IPS-20b (cell line): ENCODE data around the gene TUBGCP6.

ENCODE experiments used
- H3K27ac ChIP-seq: one replicate; pipeline ENCODE4 v1.5.1; 2013; ENCODE audit warnings: low read length
- H3K27me3 ChIP-seq: 2 replicates; pipeline ENCODE4 v1.6.1; 2013; ENCODE audit warnings: mild to moderate bottlenecking, low read length, inconsistent platforms; ENCODE audit not compliant: insufficient read depth
- H3K36me3 ChIP-seq: 2 replicates; pipeline ENCODE4 v1.6.1; 2013; ENCODE audit warnings: low read depth, mild to moderate bottlenecking, inconsistent platforms, low read length, moderate library complexity; ENCODE audit not compliant: insufficient read depth
- H3K4me1 ChIP-seq: 2 replicates; pipeline ENCODE4 v1.6.1; 2013; ENCODE audit warnings: mild to moderate bottlenecking, control low read depth, inconsistent platforms, low read length, moderate library complexity; ENCODE audit not compliant: insufficient read depth
- H3K4me3 ChIP-seq: 2 replicates; pipeline ENCODE4 v1.5.1; 2013; ENCODE audit warnings: mild to moderate bottlenecking, low read length, inconsistent platforms
- H3K9ac ChIP-seq: 2 replicates; pipeline ENCODE4 v1.6.1; 2013; ENCODE audit warnings: low read depth, mild to moderate bottlenecking, inconsistent platforms, low read length, moderate library complexity
- H3K9me3 ChIP-seq: 2 replicates; pipeline ENCODE4 v1.6.1; 2013; ENCODE audit warnings: mild to moderate bottlenecking, low read depth, low read length, inconsistent platforms; ENCODE audit not compliant: insufficient read depth

TUBGCP6 gene

GRCh38 chr22:50244420-50245213 lies at the start of gene TUBGCP6:
TSS of gene TUBGCP6 (minus strand) at chr22:50245023. CDS start at chr22:50244459, 564 bp downstream.
- Histone ChIP-seq H3K27ac (peak within 1 kb of the TSS; percentile 55), H3K36me3 (peaks cover 19% of the 10 kb centered on the region; the same call in 1 of the 2 replicates), H3K9me3 (no peaks in the 10 kb centered on the region), H3K9ac (peak within 1 kb of the TSS; percentile 90), H3K27me3 (no peaks in the 10 kb centered on the region), H3K4me1 (no peaks in the 10 kb centered on the region; the same call in 1 of the 2 replicates), H3K4me3 (peak within 1 kb of the TSS; percentile 93)

- Histone ChIP-seq H3K4me1 (peaks cover 12% of the 10 kb centered on the region; the same call in 1 of the 2 replicates), H3K9me3 (no peaks in the 10 kb centered on the region), H3K4me3 (no peak overlapping the region), H3K27me3 (no peaks in the 10 kb centered on the region), H3K9ac (peak overlapping the region; percentile 53; the same call in 1 of the 2 replicates), H3K27ac (no peak overlapping the region), H3K36me3 (peaks cover 11% of the 10 kb centered on the region)
Measured at GRCh38 chr22:50294319-50294656, 49.5 kb upstream of the TUBGCP6 start.

DNA sequence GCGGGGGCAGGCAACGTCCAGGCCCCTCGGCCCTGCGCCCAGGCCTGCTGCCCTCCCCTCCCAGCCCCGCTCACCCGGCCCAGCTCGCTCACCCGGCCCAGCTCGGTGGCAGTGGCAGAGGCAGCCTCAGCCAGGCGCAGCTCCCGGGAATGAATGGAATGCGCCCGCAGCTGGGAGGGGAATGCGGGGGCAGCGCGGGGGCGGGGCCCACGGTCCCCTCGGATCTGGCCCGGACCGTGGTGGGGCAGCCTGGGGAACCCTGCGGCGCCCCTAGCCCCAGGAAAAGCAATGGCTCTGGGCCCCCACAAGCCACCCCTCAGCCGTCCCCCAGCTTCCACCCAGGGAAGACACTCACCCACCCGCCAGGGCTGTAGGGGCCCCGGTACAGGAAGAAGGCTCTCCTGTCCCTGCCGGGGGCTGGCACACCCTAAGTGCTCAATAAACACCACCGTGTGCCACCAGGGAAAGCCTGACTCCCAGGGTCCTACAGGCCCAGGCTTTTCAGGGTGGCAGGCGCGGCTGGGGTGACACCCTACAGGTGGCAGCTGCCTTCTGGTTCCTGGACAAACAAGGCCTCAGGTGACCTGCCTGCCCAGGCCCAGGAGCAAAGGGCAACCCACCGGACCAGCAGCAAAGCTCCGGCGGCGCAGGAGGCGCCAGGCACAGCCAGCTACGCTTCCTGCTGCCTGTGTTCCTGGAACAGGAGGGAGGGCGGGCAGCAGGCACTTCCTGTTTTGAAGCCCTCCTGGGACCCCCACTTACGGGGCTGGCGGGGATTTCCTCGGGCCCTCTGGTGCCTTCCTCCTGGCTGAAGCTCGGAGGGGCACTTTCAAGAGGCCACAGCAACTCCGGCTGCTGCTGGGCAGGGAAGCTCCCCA lies 48.9 kb upstream of the TUBGCP6 start:
- Histone ChIP-seq H3K27ac (peak overlapping the region; percentile 79), H3K27me3 (no peaks in the 10 kb centered on the region), H3K9ac (peak overlapping the region; percentile 54; the same call in 1 of the 2 replicates), H3K4me3 (peak overlapping the region; percentile 47; the same call in 1 of the 2 replicates), H3K36me3 (peaks cover 17% of the 10 kb centered on the region), H3K4me1 (peaks cover 12% of the 10 kb centered on the region; the same call in 1 of the 2 replicates), H3K9me3 (no peaks in the 10 kb centered on the region)

- H3K27me3 ChIP-seq: no peaks in the 10 kb centered on the region
- H3K4me1 ChIP-seq: peaks cover 12% of the 10 kb centered on the region; the same call in 1 of the 2 replicates
- H3K36me3 ChIP-seq: peaks cover 19% of the 10 kb centered on the region
- H3K9ac ChIP-seq: peak overlapping the region; percentile 54; the same call in 1 of the 2 replicates
- peak overlapping the region; percentile 47; the same call in 1 of the 2 replicates for H3K4me3 ChIP-seq
- no peaks in the 10 kb centered on the region for H3K9me3 ChIP-seq
- H3K27ac ChIP-seq: no peak overlapping the region
Measured at GRCh38 chr22:50292643-50293440, 48.0 kb upstream of the TUBGCP6 start.

GRCh38 chr22:50289942-50290630 lies 45.3 kb upstream of the TUBGCP6 start:
- no peaks in the 10 kb centered on the region for H3K9me3 ChIP-seq
- no peak overlapping the region for H3K9ac ChIP-seq
- peaks cover 12% of the 10 kb centered on the region; the same call in 1 of the 2 replicates for H3K4me1 ChIP-seq
- H3K27ac ChIP-seq: no peak overlapping the region
- peaks cover 25% of the 10 kb centered on the region for H3K36me3 ChIP-seq
- H3K27me3 ChIP-seq: no peaks in the 10 kb centered on the region
- H3K4me3 ChIP-seq: no peak overlapping the region

GRCh38 chr22:50289151-50289941 lies 44.5 kb upstream of the TUBGCP6 start:
- H3K27ac ChIP-seq: no peak overlapping the region
- H3K9ac ChIP-seq: no peak overlapping the region
- H3K27me3 ChIP-seq: no peaks in the 10 kb centered on the region
- no peaks in the 10 kb centered on the region for H3K9me3 ChIP-seq
- H3K36me3 ChIP-seq: peaks cover 25% of the 10 kb centered on the region
- peaks cover 12% of the 10 kb centered on the region; the same call in 1 of the 2 replicates for H3K4me1 ChIP-seq
- H3K4me3 ChIP-seq: no peak overlapping the region

GRCh38 chr22:50287731-50288130 lies 42.9 kb upstream of the TUBGCP6 start:
- Histone ChIP-seq H3K9me3 (no peaks in the 10 kb centered on the region), H3K36me3 (peaks cover 29% of the 10 kb centered on the region), H3K27me3 (no peaks in the 10 kb centered on the region), H3K9ac (no peak overlapping the region), H3K4me1 (peaks cover 3% of the 10 kb centered on the region; the same call in 1 of the 2 replicates), H3K27ac (no peak overlapping the region), H3K4me3 (no peak overlapping the region)

DNA sequence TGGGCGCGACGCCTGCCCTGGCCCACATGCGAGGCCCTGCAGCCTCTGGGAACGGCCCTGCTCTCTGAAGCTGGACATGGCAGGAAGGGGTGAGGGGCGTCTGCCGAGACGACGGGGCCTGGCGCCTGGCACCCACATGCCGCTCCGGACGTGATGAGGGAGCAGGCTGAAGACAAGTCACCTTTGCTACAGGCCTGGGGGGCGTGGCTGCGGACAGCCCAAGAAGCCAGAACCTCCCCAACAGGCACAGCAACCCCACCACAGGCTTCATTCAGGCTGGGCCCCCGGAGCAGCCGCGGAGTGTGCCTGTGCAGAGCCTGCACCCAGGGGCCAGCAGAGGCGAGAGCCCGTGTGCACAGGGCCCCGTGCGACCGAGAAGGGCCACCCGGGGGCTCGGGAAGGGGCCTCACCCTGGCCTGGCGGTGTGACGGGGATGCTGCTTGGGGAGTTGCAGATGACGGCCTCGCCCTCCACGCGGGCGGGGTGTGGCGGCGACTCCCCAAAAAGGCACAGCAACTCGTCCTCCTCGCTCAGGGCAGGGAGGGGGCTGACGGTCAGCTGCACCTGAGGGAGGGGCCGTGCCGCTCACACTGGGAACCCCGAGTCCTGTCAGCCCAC lies 42.0 kb upstream of the TUBGCP6 start:
- H3K9me3 ChIP-seq: no peaks in the 10 kb centered on the region
- H3K36me3 ChIP-seq: peaks cover 35% of the 10 kb centered on the region
- H3K9ac ChIP-seq: no peak overlapping the region
- no peak overlapping the region for H3K27ac ChIP-seq
- no peaks in the 10 kb centered on the region for H3K4me1 ChIP-seq
- H3K4me3 ChIP-seq: no peak overlapping the region
- H3K27me3 ChIP-seq: no peaks in the 10 kb centered on the region

DNA sequence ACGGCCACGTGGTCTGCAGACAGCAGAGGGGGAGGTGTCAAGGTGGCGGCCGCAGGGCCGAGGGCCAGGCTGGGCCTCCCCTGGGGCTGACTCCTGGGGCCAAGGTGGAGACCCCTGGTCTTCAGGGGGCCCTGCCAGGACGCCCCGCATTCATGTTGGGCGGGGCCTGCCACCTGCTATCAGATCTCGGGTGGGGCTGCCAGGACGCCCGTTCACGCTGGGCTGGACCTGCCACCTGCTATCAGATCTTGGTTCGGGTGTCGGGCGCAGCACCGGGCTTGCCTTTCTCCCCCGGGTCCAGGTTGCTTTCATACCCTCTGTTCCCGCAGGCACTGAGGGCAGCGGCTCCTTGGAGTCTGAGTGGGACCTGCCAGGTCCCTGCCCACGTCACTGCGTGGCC lies 41.5 kb upstream of the TUBGCP6 start:
- Histone ChIP-seq H3K9ac (no peak overlapping the region), H3K27ac (no peak overlapping the region), H3K27me3 (no peaks in the 10 kb centered on the region), H3K36me3 (peaks cover 41% of the 10 kb centered on the region), H3K9me3 (no peaks in the 10 kb centered on the region), H3K4me1 (no peaks in the 10 kb centered on the region), H3K4me3 (no peak overlapping the region)
